ENCODE data around the gene TMCO2. TPM values are rescaled to one million over a fixed set of nuclear protein-coding genes. Genes with fewer than 3 reads are reported as not detected.

Gene TMCO2
- total RNA-seq, 2 experiments from 2014 or later, result 0.30 to 0.42 TPM

DNA sequence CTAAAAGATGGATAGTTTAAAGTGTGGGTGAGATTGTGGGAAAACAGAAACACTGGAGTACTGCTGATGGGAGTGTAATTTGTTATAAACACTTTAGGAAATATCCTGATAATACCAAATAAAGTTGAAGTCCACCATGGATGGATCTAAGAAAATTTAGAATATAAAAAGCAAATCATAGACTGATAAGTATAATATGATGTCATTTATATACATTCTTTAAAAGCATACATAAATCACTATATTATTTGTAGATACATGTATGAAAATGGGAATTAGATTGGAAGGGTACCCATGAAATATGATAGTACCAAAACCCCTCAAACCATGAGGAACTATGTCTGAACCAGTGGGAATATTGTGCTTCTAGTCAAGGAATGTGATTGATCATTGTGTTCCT, 18.2 kb downstream of the TMCO2 start:
- Mint-ChIP-seq H3K27ac (peak overlapping the region; percentile 27), H3K27me3 (no peaks in the 10 kb centered on the region), H3K4me3 (no peak overlapping the region), H3K9me3 (no peaks in the 10 kb centered on the region), H3K4me1 (peaks cover 20% of the 10 kb centered on the region), H3K36me3 (ENCODE audit: low read depth) (peaks cover 47% of the 10 kb centered on the region)
- POLR2A ChIA-PET, result no interaction called here
- DNase-seq, result no peak
- CTCF ChIA-PET, result interaction anchor here (1.7 kb wide), 1 partner anchor 113 kb away, joined by 6 read pairs; no protein-coding TSS in a partner anchor

DNA sequence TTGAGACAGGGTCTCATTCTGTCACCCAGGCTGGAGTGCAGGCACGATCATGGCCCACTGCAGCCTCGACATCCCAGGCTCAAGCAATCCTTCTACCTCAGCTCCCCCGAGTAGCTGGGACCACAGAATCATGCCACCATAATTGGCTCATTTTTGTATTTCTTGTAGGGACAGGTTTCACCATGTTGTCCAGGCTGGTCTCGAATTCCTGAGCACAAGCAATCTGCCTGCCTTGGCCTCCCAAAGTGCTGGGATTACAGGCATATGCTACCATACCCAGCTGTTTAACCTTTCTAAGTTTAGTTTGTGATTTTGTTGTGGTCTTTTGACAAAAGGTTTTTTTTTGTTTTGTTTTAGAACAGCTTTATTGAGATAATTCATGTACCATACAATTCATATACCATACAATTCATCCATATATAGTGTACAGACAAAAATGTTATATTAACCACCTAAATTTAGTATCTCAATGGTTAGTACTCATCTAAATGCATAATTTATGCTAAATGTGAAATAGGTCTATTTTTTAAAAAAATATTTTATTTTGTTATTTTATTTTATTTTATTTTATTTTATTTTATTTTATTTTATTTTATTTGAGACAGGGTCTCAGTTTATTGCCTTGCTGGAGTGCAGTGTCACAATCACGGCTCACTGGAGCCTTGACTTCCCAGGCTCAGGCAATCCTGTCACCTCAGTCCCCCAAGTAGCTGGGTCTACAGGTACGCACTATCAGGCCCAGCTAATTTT, 19.2 kb downstream of the TMCO2 start:
- no peak overlapping the region for H3K27ac Mint-ChIP-seq
- peaks cover 40% of the 10 kb centered on the region for H3K36me3 Mint-ChIP-seq (ENCODE audit: low read depth)
- ChIA-PET CTCF (interaction anchor here (1.7 kb wide), 1 partner anchor 114 kb away, joined by 6 read pairs; no protein-coding TSS in a partner anchor), POLR2A (no interaction called here)
- peaks cover 13% of the 10 kb centered on the region for H3K4me1 Mint-ChIP-seq
- no peaks in the 10 kb centered on the region for H3K9me3 Mint-ChIP-seq
- no peaks in the 10 kb centered on the region for H3K27me3 Mint-ChIP-seq
- H3K4me3 Mint-ChIP-seq, result no peak overlapping the region
- no peak for DNase-seq

DNA sequence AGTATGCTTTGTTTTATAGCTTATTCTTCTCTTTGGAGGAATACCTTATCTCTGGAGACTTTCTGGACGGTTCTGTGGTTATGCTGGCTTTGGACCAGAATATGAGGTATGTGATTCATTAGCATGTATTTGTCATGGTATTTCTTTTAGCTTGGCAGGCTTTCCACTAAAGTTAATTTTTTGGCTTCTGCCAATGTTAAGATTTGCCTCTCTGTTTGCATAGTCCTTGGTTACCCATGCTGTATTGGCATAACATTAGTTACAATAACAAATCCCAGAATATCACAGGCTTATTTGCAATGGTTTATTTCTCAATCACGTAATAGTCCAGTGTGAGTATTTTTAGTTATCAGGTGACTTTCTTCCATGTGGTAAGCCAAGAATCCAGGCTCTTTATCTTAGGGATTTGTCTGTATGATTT, 20.0 kb downstream of the TMCO2 start:
- H3K27ac Mint-ChIP-seq, result no peak overlapping the region

DNA sequence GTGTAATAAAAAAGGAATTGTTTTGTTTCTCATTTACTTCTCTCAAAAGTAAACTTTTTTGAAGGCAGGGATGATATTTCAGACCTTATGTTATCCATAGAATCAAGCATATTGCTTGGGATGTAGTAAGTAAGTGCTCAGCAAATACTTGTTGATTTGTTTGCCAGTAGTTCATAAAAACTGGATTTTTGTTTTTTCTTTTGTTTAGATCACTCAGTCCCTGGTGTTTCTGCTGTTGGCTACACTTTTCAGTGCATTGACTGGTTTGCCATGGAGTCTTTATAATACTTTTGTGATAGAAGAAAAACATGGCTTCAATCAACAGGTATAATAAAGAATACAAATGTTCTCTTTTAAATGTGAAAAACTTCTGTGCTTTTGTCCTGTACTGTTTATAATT, 20.5 kb downstream of the TMCO2 start:
- no peak overlapping the region for H3K4me3 Mint-ChIP-seq
- H3K27me3 Mint-ChIP-seq, result no peaks in the 10 kb centered on the region
- ChIA-PET POLR2A (no interaction called here), CTCF (interaction anchor here (1.1 kb wide), 1 partner anchor 14 kb away, joined by 3 read pairs; no protein-coding TSS in a partner anchor)
- no peak overlapping the region for H3K27ac Mint-ChIP-seq
- H3K36me3 Mint-ChIP-seq (ENCODE audit: low read depth), result peaks cover 39% of the 10 kb centered on the region
- H3K4me1 Mint-ChIP-seq, result peaks cover 8% of the 10 kb centered on the region
- DNase-seq, result no peak
- H3K9me3 Mint-ChIP-seq, result no peaks in the 10 kb centered on the region

More for the DNA sequence above, 20.0 kb downstream of the TMCO2 start:
- POLR2A ChIA-PET, result no interaction called here
- CTCF ChIA-PET, result interaction anchor here (1.7 kb wide), 1 partner anchor 115 kb away, joined by 6 read pairs; no protein-coding TSS in a partner anchor
- H3K36me3 Mint-ChIP-seq (ENCODE audit: low read depth), result peaks cover 41% of the 10 kb centered on the region
- DNase-seq, result no peak
- H3K4me1 Mint-ChIP-seq, result peaks cover 10% of the 10 kb centered on the region
- no peaks in the 10 kb centered on the region for H3K9me3 Mint-ChIP-seq
- no peaks in the 10 kb centered on the region for H3K27me3 Mint-ChIP-seq
- no peak overlapping the region for H3K4me3 Mint-ChIP-seq

DNA sequence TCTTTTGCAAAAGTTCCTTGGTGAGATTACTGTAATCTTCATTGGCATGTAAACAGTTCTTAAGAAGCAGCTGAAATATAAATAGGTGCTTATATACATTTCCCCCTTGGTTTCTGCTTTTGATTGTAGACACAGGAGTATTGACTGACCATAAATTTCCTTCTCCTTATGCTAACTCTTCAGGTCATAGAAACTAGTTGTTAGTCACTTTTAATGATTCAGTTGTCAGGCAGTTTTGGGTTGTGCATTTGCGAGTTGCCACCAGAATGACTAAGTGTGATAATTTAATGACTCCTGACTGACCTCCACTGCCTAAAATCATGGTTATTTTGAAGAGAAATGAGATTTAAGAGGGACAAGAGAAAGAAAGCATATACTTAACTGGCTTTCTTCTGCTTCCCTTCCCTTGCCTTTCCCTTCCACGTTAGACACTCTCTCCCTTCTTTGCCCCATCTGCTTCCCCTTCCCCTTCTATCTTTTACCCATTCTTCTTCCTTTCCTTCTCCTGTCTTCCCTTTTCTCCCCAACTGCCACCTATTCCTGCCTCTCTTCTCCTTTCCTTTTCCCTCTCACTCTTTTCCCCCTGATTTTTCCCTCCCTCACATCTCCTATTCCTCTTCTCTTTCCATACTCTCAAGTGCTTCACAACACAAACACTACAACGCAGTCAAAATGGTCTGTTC, 22.6 kb downstream of the TMCO2 start:
- no peak for DNase-seq
- POLR2A ChIA-PET, result no interaction called here
- Mint-ChIP-seq H3K27ac (no peak overlapping the region), H3K36me3 (ENCODE audit: low read depth) (peaks cover 42% of the 10 kb centered on the region), H3K27me3 (no peaks in the 10 kb centered on the region), H3K9me3 (no peaks in the 10 kb centered on the region), H3K4me1 (peaks cover 2% of the 10 kb centered on the region), H3K4me3 (no peak overlapping the region)
- CTCF ChIA-PET, result no interaction called here

DNA sequence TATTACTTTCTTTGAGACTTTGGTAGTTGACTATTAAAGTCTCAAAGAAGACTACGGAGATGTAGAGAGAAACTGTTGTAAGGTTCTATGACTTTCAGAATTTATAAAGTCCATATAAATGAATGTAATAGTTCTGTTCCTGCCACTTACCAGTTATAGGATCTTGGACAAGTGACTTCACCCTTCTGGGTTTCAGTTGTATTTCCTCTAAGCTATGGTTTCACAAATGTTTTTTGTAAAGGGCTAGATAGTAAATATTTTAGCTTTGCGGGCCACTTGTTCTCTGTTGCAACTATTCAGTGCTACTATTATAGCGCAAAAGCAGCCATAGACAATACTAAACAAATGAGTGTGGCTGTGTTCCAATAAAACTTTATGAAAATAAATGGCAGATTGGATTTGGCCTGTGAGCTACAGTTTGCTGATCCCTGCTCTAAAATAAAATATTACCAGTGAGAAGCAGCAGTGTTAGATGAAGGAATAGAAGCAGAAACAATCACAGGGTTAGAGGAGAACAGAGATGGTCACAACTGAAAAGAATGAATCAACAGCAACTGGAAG, 25.0 kb downstream of the TMCO2 start:
- CTCF ChIA-PET, result interaction anchor here (1.1 kb wide), 1 partner anchor 129 kb away, joined by 3 read pairs; no protein-coding TSS in a partner anchor
- Mint-ChIP-seq H3K36me3 (ENCODE audit: low read depth) (peaks cover 41% of the 10 kb centered on the region), H3K27ac (no peak overlapping the region), H3K4me3 (no peak overlapping the region), H3K9me3 (no peaks in the 10 kb centered on the region), H3K4me1 (peaks cover 2% of the 10 kb centered on the region), H3K27me3 (no peaks in the 10 kb centered on the region)
- no peak for DNase-seq
- POLR2A ChIA-PET, result no interaction called here

DNA sequence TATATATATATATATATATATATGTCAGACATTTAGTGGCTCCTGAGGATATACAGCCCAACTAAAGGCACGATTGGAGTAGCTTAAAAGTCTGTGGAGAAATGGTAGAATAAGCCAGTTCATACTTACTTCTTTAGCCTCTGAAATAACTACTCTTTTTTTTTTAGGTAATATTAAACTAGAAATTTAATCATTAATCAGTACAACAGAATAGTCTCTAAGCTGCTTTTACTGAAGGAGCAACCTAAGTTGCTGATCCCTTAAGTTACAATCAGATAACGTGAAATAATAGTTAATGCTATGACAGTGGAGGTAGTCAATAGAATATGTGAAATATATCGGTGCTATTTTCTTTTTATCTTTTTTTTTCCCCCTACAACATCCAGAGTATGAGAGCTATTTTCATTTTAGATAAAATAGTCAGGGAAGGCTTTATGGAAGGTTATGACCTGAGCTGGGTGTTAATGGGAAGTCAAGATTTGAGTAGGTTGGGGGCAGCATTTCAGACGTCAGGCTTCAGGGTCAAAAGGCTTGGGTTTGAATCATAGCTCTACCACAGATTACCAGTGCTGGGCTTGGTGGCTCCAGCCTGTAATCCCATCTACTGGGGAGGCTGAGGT, 25.9 kb downstream of the TMCO2 start:
- no peak overlapping the region for H3K4me3 Mint-ChIP-seq
- DNase-seq, result no peak
- ChIA-PET CTCF (interaction anchor here (0.5 to 1.6 kb wide), 4 partner anchors 42 to 130 kb away, joined by 3 to 4 read pairs (median 3); no protein-coding TSS in a partner anchor), POLR2A (no interaction called here)
- no peak overlapping the region for H3K27ac Mint-ChIP-seq
- no peaks in the 10 kb centered on the region for H3K27me3 Mint-ChIP-seq
- H3K4me1 Mint-ChIP-seq, result peaks cover 2% of the 10 kb centered on the region
- peaks cover 37% of the 10 kb centered on the region for H3K36me3 Mint-ChIP-seq (ENCODE audit: low read depth)
- no peaks in the 10 kb centered on the region for H3K9me3 Mint-ChIP-seq

DNA sequence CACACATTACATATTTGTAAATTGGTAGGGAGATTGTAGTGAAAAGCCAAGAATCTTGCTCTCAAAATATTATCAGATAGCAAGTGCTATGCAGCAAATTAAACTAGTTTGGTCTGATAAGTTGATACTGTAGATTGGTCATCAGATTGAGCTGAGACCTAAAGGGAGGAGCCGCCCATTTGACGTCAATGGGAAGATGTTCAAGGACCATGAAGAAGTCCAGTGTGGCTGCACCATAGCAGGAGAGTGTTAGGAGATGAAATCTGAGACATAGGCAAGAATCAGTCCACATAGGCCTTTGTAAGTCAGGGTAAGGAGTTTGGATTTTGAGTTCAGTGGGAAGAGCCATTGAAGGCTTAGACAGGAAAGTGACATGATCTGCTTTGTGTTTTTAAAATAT, 26.6 kb downstream of the TMCO2 start:
- Mint-ChIP-seq H3K36me3 (ENCODE audit: low read depth) (peaks cover 38% of the 10 kb centered on the region), H3K9me3 (no peaks in the 10 kb centered on the region), H3K27me3 (no peaks in the 10 kb centered on the region), H3K27ac (no peak overlapping the region), H3K4me3 (no peak overlapping the region), H3K4me1 (peaks cover 2% of the 10 kb centered on the region)
- POLR2A ChIA-PET, result no interaction called here
- DNase-seq, result no peak
- CTCF ChIA-PET, result interaction anchor here (0.9 to 1.6 kb wide), 2 partner anchors 41 to 122 kb away, joined by 3 to 4 read pairs; no protein-coding TSS in a partner anchor

DNA sequence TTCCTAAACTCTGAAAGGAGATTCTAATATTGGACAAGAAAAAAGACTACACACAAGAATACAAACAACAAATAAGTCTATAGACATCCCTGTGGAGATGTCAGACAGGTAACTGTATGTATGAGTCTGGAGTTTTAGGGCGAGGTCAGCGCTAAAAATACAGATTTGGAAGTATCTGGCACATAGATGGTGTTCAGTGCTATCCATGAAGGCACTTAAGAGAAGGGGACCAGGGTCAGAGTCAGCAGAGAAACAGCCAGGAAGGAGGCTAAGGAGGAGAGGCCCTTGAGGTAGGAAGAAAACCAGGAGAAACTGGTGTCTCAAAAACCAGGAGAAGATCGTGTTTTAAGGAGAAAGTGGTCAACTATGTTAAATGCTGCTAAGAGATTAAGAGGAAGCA, 28.4 kb downstream of the TMCO2 start:
- Mint-ChIP-seq H3K36me3 (ENCODE audit: low read depth) (peaks cover 28% of the 10 kb centered on the region), H3K27me3 (no peaks in the 10 kb centered on the region), H3K4me1 (peaks cover 2% of the 10 kb centered on the region), H3K4me3 (no peak overlapping the region), H3K9me3 (no peaks in the 10 kb centered on the region), H3K27ac (no peak overlapping the region)
- POLR2A ChIA-PET, result no interaction called here
- no peak for DNase-seq
- CTCF ChIA-PET, result interaction anchor here (0.9 kb wide), 1 partner anchor 17 kb away, joined by 3 read pairs; no protein-coding TSS in a partner anchor

DNA sequence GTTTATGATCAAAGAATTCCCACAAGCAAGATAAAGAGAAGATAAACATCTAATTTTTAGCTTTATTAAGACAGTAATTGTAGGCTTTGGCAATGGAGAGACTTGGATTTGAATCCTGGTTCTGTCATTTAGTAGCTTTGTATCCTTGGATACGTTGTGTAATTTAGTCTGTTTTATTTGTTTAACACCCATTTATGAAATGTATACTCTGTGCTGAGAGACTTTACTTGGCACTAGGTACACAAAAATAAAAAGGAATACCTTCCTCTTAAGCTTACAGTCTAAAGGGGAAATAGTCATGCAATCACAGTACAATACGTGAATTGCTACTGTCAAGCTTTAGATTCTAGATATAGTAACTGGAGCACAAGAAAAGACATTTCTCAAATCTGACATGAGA, 34.1 kb downstream of the TMCO2 start:
- Mint-ChIP-seq H3K27ac (no peak overlapping the region), H3K4me3 (no peak overlapping the region), H3K27me3 (no peaks in the 10 kb centered on the region), H3K9me3 (no peaks in the 10 kb centered on the region), H3K4me1 (peaks cover 3% of the 10 kb centered on the region), H3K36me3 (ENCODE audit: low read depth) (peaks cover 15% of the 10 kb centered on the region)
- no peak for DNase-seq
- ChIA-PET POLR2A (no interaction called here), CTCF (interaction anchor here (0.8 to 1.5 kb wide), 6 partner anchors 13 to 138 kb away, joined by 3 to 4 read pairs (median 3); no protein-coding TSS in a partner anchor)

DNA sequence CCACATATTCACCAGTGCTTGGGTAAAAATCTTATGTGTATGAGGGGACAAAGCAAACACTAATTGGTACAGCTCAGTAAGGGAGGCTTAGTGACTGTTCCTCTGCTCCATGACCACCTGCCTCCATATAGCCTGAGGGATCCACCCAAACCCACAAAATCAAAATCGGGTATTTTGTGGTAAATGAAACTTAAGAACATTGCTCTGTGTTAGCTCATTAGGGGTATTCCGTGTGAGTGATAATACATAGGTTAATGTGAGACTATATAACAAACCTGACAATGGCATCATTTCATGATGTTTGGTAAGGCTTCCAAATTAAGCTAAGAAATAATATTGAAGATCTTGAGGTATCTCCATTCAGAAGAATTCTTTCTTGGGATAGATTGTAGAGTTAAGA, 43.6 kb downstream of the TMCO2 start:
- no peak overlapping the region for H3K27ac Mint-ChIP-seq
- POLR2A ChIA-PET, result no interaction called here

DNA sequence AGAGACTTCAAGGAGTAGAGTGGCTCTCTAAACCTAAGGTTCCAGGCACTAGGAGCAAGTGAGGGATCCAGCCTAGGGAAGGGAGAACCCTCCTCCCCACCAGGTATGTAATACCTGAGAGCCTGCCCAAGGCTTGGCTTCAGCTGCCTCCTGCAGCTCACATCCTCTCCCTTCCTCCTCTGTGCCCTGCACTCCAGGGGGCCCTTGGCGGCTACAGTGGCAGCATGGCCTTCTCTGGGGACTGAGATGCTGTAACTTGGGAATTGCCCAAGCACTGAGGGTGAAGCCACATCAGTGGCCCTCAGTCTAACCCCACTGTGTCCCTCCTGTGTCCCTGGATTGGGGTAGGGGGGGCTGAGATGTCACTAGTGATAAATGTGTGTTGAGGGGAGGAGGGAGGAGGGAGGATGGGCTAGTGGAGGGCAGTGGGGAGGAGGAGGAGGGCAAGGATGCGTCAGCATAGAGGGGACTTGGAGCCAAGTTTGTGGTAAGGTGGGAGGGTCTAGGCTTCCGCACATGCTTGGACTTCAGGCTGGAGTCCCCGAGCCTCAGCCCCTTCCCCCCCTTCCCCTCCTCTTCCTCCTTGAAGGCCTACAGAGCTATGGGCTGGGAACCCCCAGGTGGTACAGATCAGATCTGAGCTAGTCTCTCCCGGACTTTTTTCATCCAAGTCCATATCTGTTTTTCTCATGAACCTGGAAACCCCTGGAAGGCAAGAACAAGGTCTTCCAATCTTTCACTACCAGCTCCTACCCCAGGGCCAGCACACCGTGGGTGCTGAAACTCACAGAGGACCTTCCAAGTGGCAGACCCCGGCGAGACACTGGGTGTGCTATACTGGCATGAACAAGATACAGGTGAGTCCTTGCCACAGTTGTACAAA, 51.9 kb downstream of the TMCO2 start:
- Mint-ChIP-seq H3K4me3 (no peak overlapping the region), H3K4me1 (no peaks in the 10 kb centered on the region), H3K9me3 (no peaks in the 10 kb centered on the region), H3K27ac (no peak overlapping the region), H3K27me3 (no peaks in the 10 kb centered on the region), H3K36me3 (ENCODE audit: low read depth) (peaks cover 2% of the 10 kb centered on the region)
- CTCF ChIA-PET, result interaction anchor here (0.9 to 1.5 kb wide), 3 partner anchors 15 to 249 kb away, joined by 3 to 4 read pairs (median 4); no protein-coding TSS in a partner anchor
- POLR2A ChIA-PET, result no interaction called here
- DNase-seq, result no peak

More for the DNA sequence above, 43.6 kb downstream of the TMCO2 start:
- DNase-seq, result no peak
- Mint-ChIP-seq H3K9me3 (no peaks in the 10 kb centered on the region), H3K4me1 (peaks cover 10% of the 10 kb centered on the region), H3K4me3 (no peak overlapping the region), H3K27me3 (no peaks in the 10 kb centered on the region), H3K36me3 (ENCODE audit: low read depth) (peaks cover 48% of the 10 kb centered on the region)
- CTCF ChIA-PET, result interaction anchor here (1.2 to 1.6 kb wide), 4 partner anchors 24 to 241 kb away, joined by 3 to 5 read pairs (median 4); no protein-coding TSS in a partner anchor
